Caki2 (cell line): ENCODE data around the gene ITSN1. TPM values are rescaled to one million over a fixed set of nuclear protein-coding genes. Genes with fewer than 3 reads are reported as not detected.
"Not testable (repeated sequence)": the region's sequence is repeated elsewhere in the genome, so short reads cannot be mapped to it uniquely, and the experiment has no call there.

Experiments
- DNase-seq: peaks from one replicate; pipeline ENCODE4 v3.0.0-alpha.2; 2015; ENCODE audit warnings: low read depth
- in situ Hi-C: cut with HindIII; loops from 2 replicates; pipeline ENCODE4 v1.10.0; 2016; ENCODE audit warnings: low sequenced_read_pairs, low pct_unique_long_range_greater_than_20kb, mixed read lengths
- total RNA-seq: library from RNA; depleted of rRNA; stranded (reverse); fragments of >200 nt; shearing (Covaris generic); gene quantifications from 2 replicates; pipeline ENCODE4 v1.2.3, GENCODE V29; 2014; ENCODE audit warnings: low replicate concordance

ITSN1 gene
- total RNA-seq, 1 experiment from 2014 or later, result 36.1 TPM

DNA sequence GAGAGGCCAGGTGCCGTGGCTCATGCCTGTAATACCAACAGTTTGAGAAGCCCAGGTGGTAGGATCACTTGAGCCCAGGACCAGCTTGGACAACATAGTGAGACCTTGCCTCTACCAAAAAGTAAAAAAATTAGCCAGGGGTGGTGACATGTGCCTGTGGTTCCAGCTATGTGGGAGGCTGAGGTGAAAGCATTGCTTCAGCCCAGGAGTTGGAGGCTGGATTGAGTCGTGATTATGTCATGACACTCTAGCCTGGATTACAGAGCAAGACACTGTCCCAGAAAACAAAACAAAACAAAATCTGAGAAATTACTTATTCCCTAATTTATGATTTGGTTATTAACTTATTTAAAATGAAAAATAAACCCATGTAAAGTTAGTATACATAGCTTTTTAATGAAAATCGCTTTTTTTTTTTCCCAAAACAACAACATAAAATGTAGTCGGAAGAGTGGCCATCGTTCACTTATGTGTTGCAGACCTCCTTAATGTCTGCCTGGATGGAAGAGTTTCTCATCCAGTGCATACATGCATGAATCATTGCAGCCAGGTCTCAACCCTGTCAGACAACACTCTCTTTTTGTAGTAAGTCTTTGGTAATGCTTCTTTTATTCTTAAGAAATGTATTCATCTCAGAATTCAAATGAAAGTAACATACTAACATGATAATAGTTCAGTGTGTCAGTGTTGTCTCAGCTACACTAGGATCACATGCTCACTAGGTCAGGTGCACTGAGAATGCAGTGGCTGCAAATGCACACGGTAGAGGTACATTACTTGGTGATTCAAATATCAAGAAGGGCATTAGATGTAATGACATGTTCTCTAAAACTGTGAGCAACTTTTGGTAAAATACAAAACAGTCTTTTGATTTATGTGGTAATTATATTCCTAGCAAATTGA is 28.0 kb downstream of the ITSN1 start:
- in situ Hi-C loops, result no loop called here
- DNase-seq, result no peak

GRCh38 chr21:33673473-33673872 is 31.2 kb downstream of the ITSN1 start:
- in situ Hi-C loops, result no loop called here
- no peak for DNase-seq

DNA sequence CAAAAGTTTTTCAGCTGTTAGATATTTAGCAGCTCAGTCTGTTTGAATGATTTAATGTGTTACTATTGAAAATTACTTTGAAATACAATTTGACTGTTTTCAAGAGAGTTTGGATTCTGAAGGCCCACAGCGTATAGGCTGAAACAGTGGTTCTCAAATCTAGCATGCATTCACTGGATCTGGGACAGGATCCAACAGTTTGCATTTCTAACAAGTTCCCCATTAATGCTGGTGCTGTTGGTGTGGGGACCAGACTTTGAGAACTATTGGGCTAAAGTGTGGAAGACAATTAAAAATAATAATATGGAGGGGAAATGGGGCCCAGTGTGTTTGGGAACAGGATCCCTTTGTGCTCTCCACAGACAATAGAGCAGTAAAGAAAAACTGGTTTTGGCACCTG is 31.9 kb downstream of the ITSN1 start:
- no peak for DNase-seq
- in situ Hi-C loops, result no loop called here

DNA sequence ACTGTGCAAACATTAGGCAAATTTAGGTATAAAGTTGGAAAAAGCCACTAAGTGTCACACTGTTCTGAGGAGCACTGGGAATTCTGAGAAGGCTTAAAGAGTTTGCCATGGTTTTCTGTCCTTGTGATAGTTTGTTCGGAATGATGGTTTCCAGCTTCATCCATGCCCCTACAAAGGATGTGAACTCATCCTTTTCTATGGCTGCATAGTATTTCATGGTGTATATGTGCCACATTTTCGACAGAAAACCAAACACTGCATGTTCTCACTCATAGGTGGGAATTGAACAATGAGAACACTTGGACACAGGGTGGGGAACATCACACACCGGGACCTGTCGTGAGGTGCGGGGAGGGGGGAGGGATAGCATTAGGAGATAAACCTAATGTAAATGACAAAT is 34.4 kb downstream of the ITSN1 start:
- in situ Hi-C loops, DNase-seq: not testable (repeated sequence)

DNA sequence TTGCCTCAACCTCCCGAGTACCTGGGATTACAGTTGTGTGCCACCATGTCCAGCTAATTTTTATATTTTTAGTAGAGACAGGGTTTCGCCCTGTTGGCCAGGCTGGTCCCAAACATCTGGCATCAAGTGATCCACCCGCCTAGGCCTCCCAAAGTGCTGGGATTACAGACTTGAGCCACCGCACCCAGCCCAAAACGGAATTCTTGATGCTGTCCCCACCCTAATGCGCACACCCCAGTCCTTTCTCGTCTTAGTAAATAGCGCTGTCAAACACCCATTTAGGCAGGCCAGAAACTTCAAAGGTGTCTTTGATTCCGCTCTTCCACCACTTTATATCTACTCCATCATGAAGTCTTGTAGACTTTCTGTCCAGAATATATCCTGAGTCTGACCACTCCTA is 35.1 kb downstream of the ITSN1 start:
- in situ Hi-C loops, result no loop called here
- no peak for DNase-seq

GRCh38 chr21:33680870-33681269 is 38.6 kb downstream of the ITSN1 start:
- in situ Hi-C loops, result loop anchor here (5.0 kb wide), 1 partner anchor 36 kb away; no protein-coding TSS in a partner anchor
- DNase-seq, result no peak

DNA sequence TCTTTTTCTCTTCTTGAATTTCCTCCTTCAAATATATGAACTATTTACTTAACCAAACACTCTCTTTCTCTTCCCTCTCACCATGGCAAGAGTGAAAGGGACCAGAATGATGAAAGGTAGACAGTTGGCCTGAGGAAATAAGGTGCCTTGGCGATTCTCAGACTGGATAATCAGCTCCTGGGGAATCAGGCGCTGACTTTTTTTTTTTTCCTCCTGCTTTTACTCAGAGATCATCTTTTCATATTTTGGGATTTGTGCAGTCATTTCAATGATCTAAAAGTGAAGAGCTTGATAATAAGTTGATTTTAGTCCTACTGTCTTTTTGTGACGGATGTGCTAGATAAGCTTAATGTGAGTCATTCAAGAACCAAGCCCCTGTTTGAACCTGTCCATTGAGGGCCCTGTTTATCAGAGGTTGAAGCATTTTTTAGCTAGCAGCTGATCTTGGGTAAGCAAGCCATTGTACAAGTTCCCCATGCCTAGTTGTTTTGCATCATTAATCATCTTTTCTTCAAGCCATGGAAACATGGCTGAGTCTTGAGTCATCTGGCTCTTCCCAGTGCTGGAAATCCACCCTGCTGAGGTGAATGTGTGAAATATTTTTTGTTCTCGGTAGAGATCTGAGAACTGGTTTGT is 40.8 kb downstream of the ITSN1 start:
- in situ Hi-C loops, result loop anchor here (5.0 kb wide), 1 partner anchor 34 kb away; no protein-coding TSS in a partner anchor
- DNase-seq, result peak; percentile 90

DNA sequence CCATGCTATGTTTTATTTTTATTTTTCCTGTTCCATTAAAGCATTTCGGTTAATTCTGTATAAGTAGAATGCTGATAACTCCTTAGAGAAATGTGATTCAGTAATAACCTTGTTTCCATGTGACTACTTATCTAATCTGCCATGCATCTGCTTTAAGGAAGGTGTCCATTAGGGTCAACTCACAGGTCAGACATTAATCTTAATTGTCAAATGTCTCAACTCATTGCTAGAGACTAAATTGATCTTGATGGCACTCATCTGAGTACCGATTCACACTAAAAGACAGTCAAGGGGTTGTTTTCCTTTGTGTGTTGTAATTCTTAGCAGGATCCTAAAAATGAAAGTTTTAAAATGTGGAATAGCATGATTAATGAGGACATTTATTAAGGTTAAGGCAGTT is 41.8 kb downstream of the ITSN1 start:
- DNase-seq, result no peak
- in situ Hi-C loops, result loop anchor here (5.0 kb wide), 1 partner anchor 33 kb away; no protein-coding TSS in a partner anchor

DNA sequence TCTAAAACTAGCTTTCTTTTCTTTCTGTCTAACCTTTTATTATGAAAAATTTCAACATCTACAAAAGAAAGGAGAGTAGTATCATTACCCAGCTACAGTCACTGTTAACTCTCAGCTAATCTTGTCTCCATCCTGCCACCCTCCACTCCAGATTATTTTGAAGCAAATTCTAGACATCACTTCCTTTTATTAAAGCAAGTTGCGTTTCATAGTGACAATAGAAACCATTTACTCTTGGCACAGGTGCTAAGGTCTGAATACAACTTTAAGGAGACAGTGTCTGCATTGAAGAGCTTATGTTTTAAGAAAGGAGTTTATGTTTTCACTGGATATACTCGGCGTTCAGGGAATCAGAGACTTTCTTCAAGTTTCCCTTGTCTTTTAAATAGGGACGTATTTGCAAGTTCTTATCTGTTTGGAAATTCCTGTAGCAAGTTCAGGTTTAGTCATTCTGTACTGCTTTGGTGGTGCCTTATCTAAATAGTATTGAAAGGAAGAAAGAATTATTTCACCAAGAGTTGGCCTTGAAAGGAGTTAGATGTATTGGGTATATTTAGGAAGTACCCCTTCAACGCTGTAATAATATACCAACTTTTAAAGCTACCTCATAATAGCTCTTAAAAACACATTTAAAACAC is 42.7 kb downstream of the ITSN1 start:
- no peak for DNase-seq
- in situ Hi-C loops, result loop anchor here (5.0 kb wide), 1 partner anchor 32 kb away; no protein-coding TSS in a partner anchor

- in situ Hi-C loops, result no loop called here
- DNase-seq, result no peak
Observed at GRCh38 chr21:33685613-33686197, 43.4 kb downstream of the ITSN1 start.

DNA sequence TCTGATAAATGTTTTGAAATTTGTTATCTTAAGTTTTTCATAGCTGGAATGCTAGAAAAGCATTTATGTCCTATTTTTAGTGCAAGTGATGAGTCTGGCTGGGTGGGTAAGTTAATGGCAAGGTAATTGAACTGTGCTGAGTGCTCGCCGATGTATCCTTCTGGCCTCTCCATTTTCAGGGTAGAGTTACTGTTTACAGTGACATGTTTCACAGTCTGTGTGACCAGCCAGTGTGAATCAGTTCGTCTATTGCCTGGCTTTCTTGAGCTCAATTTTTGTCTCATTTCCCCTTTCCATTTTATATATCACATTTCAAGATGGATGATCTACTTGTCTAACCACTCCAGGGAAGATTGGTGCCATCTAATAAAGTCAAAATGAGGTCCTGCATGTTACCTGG is 44.1 kb downstream of the ITSN1 start:
- in situ Hi-C loops, result no loop called here
- DNase-seq, result no peak

- DNase-seq, result no peak
- in situ Hi-C loops, result no loop called here
Observed at GRCh38 chr21:33687634-33688033, 45.3 kb downstream of the ITSN1 start.

DNA sequence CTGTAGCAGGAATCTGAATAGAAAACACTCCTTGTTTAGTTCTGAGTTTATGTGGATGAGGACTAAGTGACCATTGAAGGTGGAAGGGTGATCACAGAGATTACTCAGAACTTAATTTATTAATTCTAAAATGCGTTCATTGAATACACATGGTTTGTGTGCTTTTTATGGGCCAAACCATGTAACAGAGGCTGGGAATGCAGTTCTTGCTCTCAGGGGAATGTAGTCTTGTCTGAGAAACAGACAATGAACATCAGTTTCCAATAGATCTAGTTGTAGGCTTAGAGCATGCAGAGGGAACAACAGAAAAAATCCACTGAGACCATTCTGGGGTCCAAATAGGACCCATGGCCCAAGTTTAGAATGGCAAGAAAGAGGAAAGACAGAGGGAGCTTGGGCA is 46.1 kb downstream of the ITSN1 start:
- in situ Hi-C loops, result no loop called here
- no peak for DNase-seq

- DNase-seq, result no peak
- in situ Hi-C loops, result no loop called here
Observed at GRCh38 chr21:33690874-33691273, 48.6 kb downstream of the ITSN1 start.

DNA sequence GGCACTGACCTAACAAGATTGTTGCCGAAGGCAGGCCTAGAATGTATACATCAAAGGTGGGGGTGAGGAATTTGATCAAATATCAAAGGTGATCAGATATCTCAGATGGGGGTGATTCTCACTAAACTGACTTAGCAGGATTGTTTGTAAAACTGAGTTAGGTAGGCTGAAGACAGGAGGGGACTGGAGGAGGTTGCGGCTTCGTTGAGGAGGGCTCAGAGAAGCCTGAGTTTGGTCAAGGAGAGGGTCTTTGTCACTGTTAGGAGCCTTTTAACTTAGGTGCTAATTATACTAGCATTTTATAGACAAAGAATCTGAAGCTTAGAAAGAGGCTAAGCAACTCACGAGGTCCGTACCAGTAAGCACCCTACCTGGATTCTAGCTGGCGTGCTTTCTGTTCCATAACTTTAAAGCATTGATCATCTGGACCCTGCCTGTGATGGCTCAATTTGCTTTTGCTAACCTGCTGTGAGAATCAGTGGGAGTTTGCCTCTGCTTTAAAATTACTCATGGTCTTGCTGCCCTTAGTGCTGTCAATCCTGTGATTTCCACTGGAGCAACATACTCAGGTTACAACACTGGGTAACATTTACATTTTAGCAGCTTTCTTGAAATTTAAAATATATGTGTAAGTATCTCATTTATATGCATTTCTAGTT is 49.8 kb downstream of the ITSN1 start:
- no peak for DNase-seq

DNA sequence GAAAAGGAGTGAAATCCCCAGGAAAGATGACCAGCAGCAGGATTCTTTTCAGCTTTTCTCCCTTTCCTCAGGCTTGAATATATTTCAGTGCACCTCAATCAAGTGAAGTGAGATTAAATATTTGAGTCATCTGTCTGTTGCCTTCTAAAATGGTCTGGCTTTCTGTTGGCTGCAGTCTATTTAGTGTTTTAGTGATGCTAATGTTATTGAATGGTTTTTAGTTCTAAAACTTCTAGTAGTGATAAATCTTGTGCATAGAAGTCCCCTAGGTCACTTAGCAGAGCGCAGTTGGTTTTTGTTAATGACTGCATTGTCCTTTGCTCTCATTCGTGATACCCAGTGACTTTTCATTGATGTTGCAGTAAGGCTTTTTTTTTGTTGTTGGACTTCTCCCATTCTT is 53.5 kb downstream of the ITSN1 start:
- DNase-seq, result no peak
- in situ Hi-C loops, result no loop called here

More for the DNA sequence above, 49.8 kb downstream of the ITSN1 start:
- in situ Hi-C loops, result no loop called here

DNA sequence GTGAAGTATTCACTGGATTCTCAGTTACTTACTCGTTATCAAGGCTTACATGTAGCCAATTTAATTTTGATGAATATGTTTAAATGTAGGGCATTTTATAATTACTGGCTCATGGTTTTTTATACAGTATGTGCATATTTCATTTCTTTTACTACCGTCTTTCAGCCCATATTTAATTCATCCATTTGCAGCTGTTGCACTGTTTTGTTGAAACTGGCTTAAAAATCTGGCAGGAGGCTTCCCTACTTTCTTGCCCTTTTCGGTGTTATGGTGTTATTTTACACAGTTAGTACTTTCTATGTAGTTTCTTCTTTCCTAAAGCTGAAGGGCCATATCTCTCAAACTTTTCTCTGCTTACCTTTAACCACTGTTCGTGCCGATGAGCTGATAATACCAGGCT is 54.2 kb downstream of the ITSN1 start:
- DNase-seq, result no peak
- in situ Hi-C loops, result no loop called here
